ENCODE data around the gene TRABD2A.
"Not testable (repeated sequence)": the region's sequence is repeated elsewhere in the genome, so short reads cannot be mapped to it uniquely, and the experiment has no call there.

TRABD2A gene

GRCh38 chr2:84878459-84878858, 2.4 kb downstream of the TRABD2A start:
- H3K27ac ChIP-seq: no peak overlapping the region
- TF ChIP-seq ZFX (IDR thresholded peaks at IDR 0.05; ENCODE audit: borderline replicate concordance): no peak
- no peak for TF ChIP-seq CTCF (IDR thresholded peaks at IDR 0.05)

GRCh38 chr2:84876369-84876768, 4.5 kb downstream of the TRABD2A start:
- TF ChIP-seq CTCF (IDR thresholded peaks at IDR 0.05): no peak
- no peak for TF ChIP-seq ZFX (IDR thresholded peaks at IDR 0.05; ENCODE audit: borderline replicate concordance)

GRCh38 chr2:84875619-84876018, 5.3 kb downstream of the TRABD2A start:
- not testable (repeated sequence) for H3K27ac ChIP-seq

More at GRCh38 chr2:84876369-84876768, 4.5 kb downstream of the TRABD2A start:
- H3K27ac ChIP-seq: no peak overlapping the region

- H3K27ac ChIP-seq: no peak overlapping the region
- TF ChIP-seq ZFX (IDR thresholded peaks at IDR 0.05; ENCODE audit: borderline replicate concordance) (no peak), CTCF (IDR thresholded peaks at IDR 0.05) (no peak)
Observed at GRCh38 chr2:84875213-84875560, 5.7 kb downstream of the TRABD2A start.

- TF ChIP-seq ZFX (IDR thresholded peaks at IDR 0.05; ENCODE audit: borderline replicate concordance) (no peak), CTCF (IDR thresholded peaks at IDR 0.05) (no peak)
- no peak overlapping the region for H3K27ac ChIP-seq
Observed at GRCh38 chr2:84874381-84875212, 6.3 kb downstream of the TRABD2A start.

- TF ChIP-seq CTCF (IDR thresholded peaks at IDR 0.05) (no peak), ZFX (IDR thresholded peaks at IDR 0.05; ENCODE audit: borderline replicate concordance) (no peak)
- no peak overlapping the region for H3K27ac ChIP-seq
Observed at GRCh38 chr2:84873350-84873749, 7.5 kb downstream of the TRABD2A start.

GRCh38 chr2:84872691-84873090, 8.2 kb downstream of the TRABD2A start:
- not testable (repeated sequence) for H3K27ac ChIP-seq

- no peak overlapping the region for H3K27ac ChIP-seq
- no peak for TF ChIP-seq CTCF (IDR thresholded peaks at IDR 0.05)
- no peak for TF ChIP-seq ZFX (IDR thresholded peaks at IDR 0.05; ENCODE audit: borderline replicate concordance)
Observed at GRCh38 chr2:84870306-84870705, 10.6 kb downstream of the TRABD2A start.

- H3K27ac ChIP-seq: not testable (repeated sequence)
Observed at GRCh38 chr2:84868327-84868726, 12.6 kb downstream of the TRABD2A start.

Measured in 22Rv1 (cell line).